H1 (cell line): ENCODE data around the gene CST7. TPM values are rescaled to one million over a fixed set of nuclear protein-coding genes. Genes with fewer than 3 reads are reported as not detected.

ENCODE experiments used
- CTCF ChIA-PET: fragments of 300-600 bp; sonication (Branson Sonifier 250); formaldehyde crosslinking; loops from one replicate; lab custom pipeline; 2021; ENCODE audit not compliant: partially characterized antibody; lab: Charles Lee
- POLR2A ChIA-PET: fragments of 300-600 bp; sonication (Branson Sonifier 250); formaldehyde crosslinking; loops from one replicate; lab custom pipeline; 2021; ENCODE audit warnings: inconsistent platforms; ENCODE audit not compliant: partially characterized antibody; lab: Charles Lee
- DNase-seq, 2 experiments: peaks; one replicate each; pipeline versions ENCODE4 v3.0.0 to v3.0.0-alpha.2; 2010 to 2022; ENCODE audit warnings: low spot score in 2 of 2, low read depth in 1 of 2, mixed read lengths in 1 of 2
- FAIRE-seq: peaks from 2 replicates; lab custom pipeline; 2011; peaks lifted over from hg19 to GRCh38; lab: Jason Lieb, UNC
- H2AFZ ChIP-seq: 2 replicates; pipeline ENCODE4 v1.8.1; 2012; ENCODE audit warnings: low read length, inconsistent platforms
- H2AK5ac ChIP-seq: 2 replicates; pipeline ENCODE4 v1.6.1; 2013; ENCODE audit warnings: low read depth, low read length
- H2BK120ac ChIP-seq: replicated peaks from 2 replicates; pipeline ENCODE3; 2013; ENCODE audit warnings: low read depth, low read length, inconsistent platforms
- H2BK12ac ChIP-seq: 2 replicates; pipeline ENCODE4 v1.6.1; 2013; ENCODE audit warnings: low read depth, low read length
- H2BK15ac ChIP-seq: 2 replicates; pipeline ENCODE4 v1.6.1; 2013; ENCODE audit warnings: low read length
- H2BK20ac ChIP-seq: 2 replicates; pipeline ENCODE4 v1.6.1; 2013; ENCODE audit warnings: low read length
- H2BK5ac ChIP-seq: 2 replicates; pipeline ENCODE4 v1.6.1; 2013; ENCODE audit warnings: low read depth, low read length
- H3K14ac ChIP-seq: 2 replicates; pipeline ENCODE4 v1.6.1; 2013; ENCODE audit warnings: inconsistent platforms; ENCODE audit not compliant: insufficient read length
- H3K18ac ChIP-seq: 2 replicates; pipeline ENCODE4 v1.6.1; 2013; ENCODE audit warnings: low read length; ENCODE audit errors: extremely low read depth
- H3K23ac ChIP-seq: 2 replicates; pipeline ENCODE4 v1.6.1; 2013; ENCODE audit warnings: inconsistent platforms; ENCODE audit not compliant: insufficient read length
- H3K23me2 ChIP-seq: 2 replicates; pipeline ENCODE4 v1.6.1; 2013; ENCODE audit warnings: low read depth, low read length
- H3K27ac ChIP-seq: 2 replicates; pipeline ENCODE4 v1.6.1; 2011; ENCODE audit warnings: low read depth, low read length, inconsistent platforms
- H3K27me3 ChIP-seq, 4 experiments: replicated peaks in 1 of 4; 1 replicate in 1 of 4; 2 replicates in 3 of 4; pipeline versions ENCODE4 v1.6.1 to v1.8.1; 2011 to 2013; ENCODE audit warnings: low read length in 3 of 4, mild to moderate bottlenecking in 3 of 4, inconsistent platforms in 2 of 4, mixed read lengths in 2 of 4, moderate library complexity in 1 of 4; ENCODE audit not compliant: control insufficient read depth in 3 of 4, insufficient read depth in 3 of 4; ENCODE audit errors: extremely low read depth in 1 of 4
- H3K36me3 ChIP-seq, 4 experiments: 2 replicates each; pipeline versions ENCODE4 v1.6.1 to v1.8.1; 2011 to 2013; ENCODE audit warnings: mild to moderate bottlenecking in 4 of 4, low read length in 3 of 4, moderate library complexity in 2 of 4, control low read depth in 1 of 4, inconsistent platforms in 1 of 4; ENCODE audit not compliant: insufficient read depth in 4 of 4, control insufficient read depth in 2 of 4
- H3K4ac ChIP-seq: replicated peaks from 2 replicates; pipeline ENCODE3; 2013; ENCODE audit warnings: low read length, low read depth, mixed read lengths, inconsistent platforms; ENCODE audit not compliant: insufficient read length
- H3K4me1 ChIP-seq, 4 experiments: replicated peaks in 1 of 4; 1 replicate in 1 of 4; 2 replicates in 3 of 4; pipeline versions ENCODE4 v1.6.1 to v1.8.1; 2011 to 2013; ENCODE audit warnings: low read length in 3 of 4, inconsistent platforms in 2 of 4, mixed read lengths in 1 of 4; ENCODE audit not compliant: insufficient read depth in 4 of 4, control insufficient read depth in 3 of 4
- H3K4me2 ChIP-seq, 2 experiments: 2 replicates each; pipeline versions ENCODE4 v1.6.1 to v1.8.1; 2011 to 2013; ENCODE audit warnings: low read depth in 2 of 2, low read length in 2 of 2, control low read depth in 1 of 2, inconsistent platforms in 1 of 2, mild to moderate bottlenecking in 1 of 2; ENCODE audit not compliant: insufficient read depth in 1 of 2
- H3K4me3 ChIP-seq, 4 experiments: fragments of 200-600, 300-600 bp in 1 of 4; sonication (generic), shearing (Covaris generic), sonication (Bioruptor Twin) in 1 of 4; 2 replicates each; pipeline versions ENCODE4 v1.5.1 to v1.8.1; 2011 to 2016; ENCODE audit warnings: low read length in 4 of 4, low read depth in 3 of 4, control low read depth in 2 of 4, inconsistent platforms in 2 of 4, mild to moderate bottlenecking in 2 of 4, mixed read lengths in 1 of 4, moderate library complexity in 1 of 4; ENCODE audit not compliant: insufficient read depth in 2 of 4; ENCODE audit errors: extremely low read depth in 1 of 4
- H3K56ac ChIP-seq: replicated peaks from 2 replicates; pipeline ENCODE3; 2013; ENCODE audit warnings: low read depth, mild to moderate bottlenecking, mixed read lengths, low read length, inconsistent platforms; ENCODE audit not compliant: insufficient read length
- H3K79me1 ChIP-seq: 2 replicates; pipeline ENCODE4 v1.6.1; 2013; ENCODE audit warnings: low read depth, low read length, control low read depth
- H3K79me2 ChIP-seq, 2 experiments: 2 replicates each; pipeline versions ENCODE4 v1.6.1 to v1.8.1; 2012 to 2013; ENCODE audit warnings: low read length in 2 of 2, mild to moderate bottlenecking in 2 of 2, inconsistent platforms in 1 of 2; ENCODE audit not compliant: insufficient read depth in 2 of 2, control insufficient read depth in 1 of 2
- H3K9ac ChIP-seq, 4 experiments: replicated peaks in 1 of 4; 1 replicate in 1 of 4; 2 replicates in 3 of 4; pipeline versions ENCODE4 v1.6.1 to v1.8.1; 2011 to 2013; ENCODE audit warnings: low read depth in 3 of 4, low read length in 3 of 4, control low read depth in 2 of 4, mild to moderate bottlenecking in 2 of 4, moderate library complexity in 2 of 4, inconsistent platforms in 1 of 4; ENCODE audit errors: extremely low read depth in 1 of 4
- H3K9me3 ChIP-seq, 2 experiments: 2 replicates each; pipeline versions ENCODE4 v1.6.1 to v1.8.1; 2012 to 2013; ENCODE audit warnings: mild to moderate bottlenecking in 2 of 2, moderate library complexity in 2 of 2, control low read depth in 1 of 2, inconsistent platforms in 1 of 2, low read depth in 1 of 2, low read length in 1 of 2, mixed read lengths in 1 of 2; ENCODE audit not compliant: insufficient read depth in 2 of 2
- H4K20me1 ChIP-seq, 2 experiments: replicated peaks in 1 of 2; 2 replicates each; pipeline versions ENCODE3 to v1.8.1; 2011 to 2013; ENCODE audit warnings: inconsistent platforms in 2 of 2, low read length in 2 of 2, mild to moderate bottlenecking in 1 of 2; ENCODE audit not compliant: insufficient read depth in 2 of 2, control insufficient read depth in 1 of 2
- H4K5ac ChIP-seq: 2 replicates; pipeline ENCODE4 v1.6.1; 2013; ENCODE audit warnings: low read length, low read depth, mixed read lengths, inconsistent platforms; ENCODE audit not compliant: insufficient read length
- H4K8ac ChIP-seq: 2 replicates; pipeline ENCODE4 v1.8.0; 2013; ENCODE audit warnings: mild to moderate bottlenecking, moderate library complexity, low read length, inconsistent platforms; ENCODE audit not compliant: insufficient read depth; ENCODE audit errors: extremely low read depth
- H4K91ac ChIP-seq: replicated peaks from 2 replicates; pipeline ENCODE3; 2013; ENCODE audit warnings: low read length, mixed read lengths, inconsistent platforms; ENCODE audit not compliant: insufficient read length
- CEBPB ChIP-seq: IDR thresholded peaks from 2 replicates; pipeline ENCODE4 v1.6.1; 2012; ENCODE audit warnings: low read depth, low read length
- CHD1 ChIP-seq: IDR thresholded peaks from 2 replicates; pipeline ENCODE4 v1.6.1; 2012; ENCODE audit warnings: low read depth, low read length, improper control_type of control experiment
- E2F6 ChIP-seq: IDR thresholded peaks from 2 replicates; pipeline ENCODE4 v1.6.1; 2012; ENCODE audit warnings: inconsistent platforms
- KDM4A ChIP-seq: IDR thresholded peaks from one replicate; pipeline ENCODE4 v1.7.1; 2012; ENCODE audit warnings: low read depth, mild to moderate bottlenecking, moderate library complexity, low read length, inconsistent platforms; ENCODE audit not compliant: severe bottlenecking
- WGBS, 2 experiments: shearing (Covaris generic) in 1 of 2; methylation state at CpG; one replicate each; pipeline versions ENCODE4 v1.1.6 to v1.1.7; 2013 to 2015; ENCODE audit warnings: low lambda C conversion rate in 2 of 2, mixed read lengths in 2 of 2, inconsistent platforms in 1 of 2, low coverage in 1 of 2, missing lambda C conversion rate in 1 of 2; ENCODE audit not compliant: insufficient replicate concordance in 2 of 2, insufficient coverage in 1 of 2, insufficient read length in 1 of 2; ENCODE audit errors: extremely low coverage in 1 of 2, missing lambda C conversion rate in 1 of 2; 5-methylcytosine and 5-hydroxymethylcytosine counted together
- polyA plus RNA-seq, 7 experiments: library from polyadenylated mRNA; depleted of rRNA in 3 of 7; stranded (reverse) in 5 of 7; unstranded in 2 of 7; fragments of >200 nt in 5 of 7; fragments of 200-250 nt in 2 of 7; gene quantifications; 1 replicate in 5 of 7; 2 replicates in 1 of 7; 4 replicates in 1 of 7; pipeline versions ENCODE4 v1.2.1 to v1.2.3, GENCODE V29; 2011 to 2013; ENCODE audit warnings: missing spikeins in 2 of 7, mixed read lengths in 2 of 7
- total RNA-seq: library from RNA; stranded (reverse); fragmentation: NEBNext Ultra II Directional; extraction: Animal tissue kit (Norgen Biotek cat#: 25700); gene quantifications from 2 replicates; pipeline ENCODE4 v1.2.1, GENCODE V29; 2021

The CST7 gene
- total and polyA plus RNA-seq, 2 of the 8 experiments (the other 6 are each of a cell fraction or from before 2014, with no cell fraction given), result not detected

GRCh38 chr20:24991897-24992486, 42.9 kb downstream of the CST7 start:
- no peak overlapping the region for H2AK5ac ChIP-seq
- H3K79me1 ChIP-seq, result peaks cover 6% of the 10 kb centered on the region; the same call in 1 of the 2 replicates
- H3K18ac ChIP-seq, result 0 out of 2 replicates have a peak overlapping the region, but pooled peaks have one; percentile 80
- ChIA-PET CTCF (interaction anchor here (1.4 kb wide), 1 partner anchor 255 kb away, joined by 3 read pairs; no protein-coding TSS in a partner anchor), POLR2A (no interaction called here)
- no peak overlapping the region for H3K27ac ChIP-seq
- H2BK12ac ChIP-seq, result no peak overlapping the region
- H3K36me3 ChIP-seq, result no peaks in the 10 kb centered on the region
- no peak overlapping the region for H2BK120ac ChIP-seq
- no peaks in the 10 kb centered on the region for H3K9me3 ChIP-seq
- no peak overlapping the region for H2BK5ac ChIP-seq
- H3K23me2 ChIP-seq, result peaks cover 3% of the 10 kb centered on the region
- H4K20me1 ChIP-seq, result peaks cover 0 to 6% of the 10 kb centered on the region in 2 experiments
- WGBS, 2 experiments, result 5% methylated on average over 24 of the region's 36 CpGs; no CpG with 5 or more reads in 1 of the 2 experiments
- peak overlapping the region; percentile 81 for H4K8ac ChIP-seq
- DNase-seq (no peak), FAIRE-seq (no peak)
- H2AFZ ChIP-seq, result peak overlapping the region; percentile 73; the same call in 1 of the 2 replicates
- H3K14ac ChIP-seq, result no peak overlapping the region
- H4K5ac ChIP-seq, result no peak overlapping the region
- peaks cover 5 to 47% of the 10 kb centered on the region in 2 experiments for H3K79me2 ChIP-seq
- peak overlapping the region; percentile 75 to 86 (median 84) for H3K4me3 ChIP-seq
- no peak overlapping the region for H3K4ac ChIP-seq
- H3K27me3 ChIP-seq, result no peaks in the 10 kb centered on the region; a peak in 1 of 7 replicates
- no peak overlapping the region for H2BK20ac ChIP-seq
- H3K4me2 ChIP-seq, result peak overlapping the region; percentile 72 to 82
- H3K9ac ChIP-seq, result peak overlapping the region; percentile 41 to 75 (median 72)
- no peak overlapping the region for H2BK15ac ChIP-seq
- no peak overlapping the region for H3K23ac ChIP-seq
- no peak overlapping the region for H4K91ac ChIP-seq
- H3K56ac ChIP-seq, result peak overlapping the region; percentile 63
- H3K4me1 ChIP-seq, result peaks cover 0 to 7% (median 0%) of the 10 kb centered on the region in 4 experiments; a peak in 1 of 7 replicates
- TF ChIP-seq CHD1, result no peak
- TF ChIP-seq E2F6, result peak; percentile 32; the same call in 1 of the 2 replicates
- TF ChIP-seq CEBPB, result no peak
- peak; percentile 55 for TF ChIP-seq KDM4A
